Measurements from ENCODE around the gene UBASH3A.

DNA sequence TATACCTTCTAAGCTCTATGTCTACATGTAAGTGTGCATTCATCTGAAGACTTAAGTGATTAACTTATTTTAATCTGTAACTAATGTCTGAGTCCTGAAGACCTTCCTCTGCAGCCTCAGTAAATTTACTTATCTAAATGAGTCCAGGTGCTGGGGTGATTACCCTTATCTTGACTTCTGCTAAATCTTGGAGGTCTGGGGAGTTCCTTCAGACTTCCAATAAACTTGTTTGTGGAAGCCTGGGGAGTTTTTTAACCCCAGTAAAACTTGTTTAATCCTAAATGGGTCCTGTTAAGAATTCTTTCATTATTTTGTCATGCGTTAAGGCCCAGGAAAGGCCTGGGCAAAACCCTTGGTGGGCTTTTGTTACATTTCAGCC lies 55.4 kb downstream of the UBASH3A start:
- TF ChIP-seq, protein P1, sequence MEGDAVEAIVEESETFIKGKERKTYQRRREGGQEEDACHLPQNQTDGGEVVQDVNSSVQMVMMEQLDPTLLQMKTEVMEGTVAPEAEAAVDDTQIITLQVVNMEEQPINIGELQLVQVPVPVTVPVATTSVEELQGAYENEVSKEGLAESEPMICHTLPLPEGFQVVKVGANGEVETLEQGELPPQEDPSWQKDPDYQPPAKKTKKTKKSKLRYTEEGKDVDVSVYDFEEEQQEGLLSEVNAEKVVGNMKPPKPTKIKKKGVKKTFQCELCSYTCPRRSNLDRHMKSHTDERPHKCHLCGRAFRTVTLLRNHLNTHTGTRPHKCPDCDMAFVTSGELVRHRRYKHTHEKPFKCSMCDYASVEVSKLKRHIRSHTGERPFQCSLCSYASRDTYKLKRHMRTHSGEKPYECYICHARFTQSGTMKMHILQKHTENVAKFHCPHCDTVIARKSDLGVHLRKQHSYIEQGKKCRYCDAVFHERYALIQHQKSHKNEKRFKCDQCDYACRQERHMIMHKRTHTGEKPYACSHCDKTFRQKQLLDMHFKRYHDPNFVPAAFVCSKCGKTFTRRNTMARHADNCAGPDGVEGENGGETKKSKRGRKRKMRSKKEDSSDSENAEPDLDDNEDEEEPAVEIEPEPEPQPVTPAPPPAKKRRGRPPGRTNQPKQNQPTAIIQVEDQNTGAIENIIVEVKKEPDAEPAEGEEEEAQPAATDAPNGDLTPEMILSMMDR (IDR thresholded peaks at IDR 0.05 in 2 of 3, conservative IDR thresholded peaks at IDR 0.05 in 1 of 3; ENCODE audit: borderline replicate concordance in 1 of 3, insufficient read depth in 1 of 3, low read depth in 2 of 3, low read length in 2 of 3) = no peak
- TF ChIP-seq, protein P2, sequence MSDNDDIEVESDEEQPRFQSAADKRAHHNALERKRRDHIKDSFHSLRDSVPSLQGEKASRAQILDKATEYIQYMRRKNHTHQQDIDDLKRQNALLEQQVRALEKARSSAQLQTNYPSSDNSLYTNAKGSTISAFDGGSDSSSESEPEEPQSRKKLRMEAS (IDR thresholded peaks at IDR 0.05) = no peak
- TF ChIP-seq EZH2 (IDR thresholded peaks at IDR 0.05) (no peak), POLR2A (IDR thresholded peaks at IDR 0.05; ENCODE audit: borderline replicate concordance, extremely low read depth, insufficient read depth, insufficient read length) (no peak), FOSL1 (IDR thresholded peaks at IDR 0.05; ENCODE audit: low read depth) (no peak), EGR1 (IDR thresholded peaks at IDR 0.05; ENCODE audit: low read depth) (no peak), ZNF274 (IDR thresholded peaks at IDR 0.05; ENCODE audit: low read depth, low read length) (no peak), YY1 (IDR thresholded peaks at IDR 0.05; ENCODE audit: extremely low read depth, insufficient replicate concordance, low read depth, low read length) (no peak), SP1 (IDR thresholded peaks at IDR 0.05; ENCODE audit: low read depth) (no peak), POLR2AphosphoS5 (IDR thresholded peaks at IDR 0.05; ENCODE audit: low read depth, low read length) (no peak)
- TF ChIP-seq, protein P3, sequence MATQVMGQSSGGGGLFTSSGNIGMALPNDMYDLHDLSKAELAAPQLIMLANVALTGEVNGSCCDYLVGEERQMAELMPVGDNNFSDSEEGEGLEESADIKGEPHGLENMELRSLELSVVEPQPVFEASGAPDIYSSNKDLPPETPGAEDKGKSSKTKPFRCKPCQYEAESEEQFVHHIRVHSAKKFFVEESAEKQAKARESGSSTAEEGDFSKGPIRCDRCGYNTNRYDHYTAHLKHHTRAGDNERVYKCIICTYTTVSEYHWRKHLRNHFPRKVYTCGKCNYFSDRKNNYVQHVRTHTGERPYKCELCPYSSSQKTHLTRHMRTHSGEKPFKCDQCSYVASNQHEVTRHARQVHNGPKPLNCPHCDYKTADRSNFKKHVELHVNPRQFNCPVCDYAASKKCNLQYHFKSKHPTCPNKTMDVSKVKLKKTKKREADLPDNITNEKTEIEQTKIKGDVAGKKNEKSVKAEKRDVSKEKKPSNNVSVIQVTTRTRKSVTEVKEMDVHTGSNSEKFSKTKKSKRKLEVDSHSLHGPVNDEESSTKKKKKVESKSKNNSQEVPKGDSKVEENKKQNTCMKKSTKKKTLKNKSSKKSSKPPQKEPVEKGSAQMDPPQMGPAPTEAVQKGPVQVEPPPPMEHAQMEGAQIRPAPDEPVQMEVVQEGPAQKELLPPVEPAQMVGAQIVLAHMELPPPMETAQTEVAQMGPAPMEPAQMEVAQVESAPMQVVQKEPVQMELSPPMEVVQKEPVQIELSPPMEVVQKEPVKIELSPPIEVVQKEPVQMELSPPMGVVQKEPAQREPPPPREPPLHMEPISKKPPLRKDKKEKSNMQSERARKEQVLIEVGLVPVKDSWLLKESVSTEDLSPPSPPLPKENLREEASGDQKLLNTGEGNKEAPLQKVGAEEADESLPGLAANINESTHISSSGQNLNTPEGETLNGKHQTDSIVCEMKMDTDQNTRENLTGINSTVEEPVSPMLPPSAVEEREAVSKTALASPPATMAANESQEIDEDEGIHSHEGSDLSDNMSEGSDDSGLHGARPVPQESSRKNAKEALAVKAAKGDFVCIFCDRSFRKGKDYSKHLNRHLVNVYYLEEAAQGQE (IDR thresholded peaks at IDR 0.05; ENCODE audit: low read depth) = no peak

All from HCT116 (cell line).